Adrenal gland (tissue), 5 donors: Measurements from ENCODE around the gene ITGA3.

Experiments
- CTCF ChIP-seq, 6 experiments: fragments of 450-650 bp in 4 of 6; fragments of 200-600 bp in 2 of 6; sonication (generic) in 1 of 6; IDR thresholded peaks; 1 replicate in 5 of 6; 2 replicates in 1 of 6; pipeline versions ENCODE4 v1.5.1 to v1.8.0; 2016 to 2021; ENCODE audit warnings: antibody characterized with exemption in 6 of 6, mild to moderate bottlenecking in 2 of 6, moderate library complexity in 1 of 6
- POLR2A ChIP-seq, 2 donors: fragments of 450-650 bp; IDR thresholded peaks; one replicate each; pipeline ENCODE4 v1.6.1; 2017; ENCODE audit warnings: antibody characterized with exemption in 2 of 2, mild to moderate bottlenecking in 2 of 2, moderate library complexity in 1 of 2
- donor health status: DM: no; HTN: no; CAD: no.

- no peak for TF ChIP-seq CTCF (IDR thresholded peaks at IDR 0.05)
- no peak for TF ChIP-seq POLR2A (IDR thresholded peaks at IDR 0.05)
Measured at GRCh38 chr17:50013079-50013478, 42.8 kb upstream of the ITGA3 start.
